GM23248 (cell line): ENCODE results near the gene GLG1.

Experiments
- EZH2 ChIP-seq: fragments of 200-600 bp; sonication (generic); IDR thresholded peaks from 2 replicates; pipeline ENCODE4 v1.6.1; 2018; ENCODE audit warnings: antibody characterized with exemption, mild to moderate bottlenecking; ENCODE audit not compliant: insufficient read depth, poor library complexity, severe bottlenecking
- EZH2phosphoT487 ChIP-seq: fragments of 200-600 bp; sonication (generic); IDR thresholded peaks from 2 replicates; pipeline ENCODE4 v1.6.1; 2018; ENCODE audit warnings: antibody characterized with exemption, moderate library complexity, mild to moderate bottlenecking, low read depth; ENCODE audit not compliant: insufficient read depth

DNA sequence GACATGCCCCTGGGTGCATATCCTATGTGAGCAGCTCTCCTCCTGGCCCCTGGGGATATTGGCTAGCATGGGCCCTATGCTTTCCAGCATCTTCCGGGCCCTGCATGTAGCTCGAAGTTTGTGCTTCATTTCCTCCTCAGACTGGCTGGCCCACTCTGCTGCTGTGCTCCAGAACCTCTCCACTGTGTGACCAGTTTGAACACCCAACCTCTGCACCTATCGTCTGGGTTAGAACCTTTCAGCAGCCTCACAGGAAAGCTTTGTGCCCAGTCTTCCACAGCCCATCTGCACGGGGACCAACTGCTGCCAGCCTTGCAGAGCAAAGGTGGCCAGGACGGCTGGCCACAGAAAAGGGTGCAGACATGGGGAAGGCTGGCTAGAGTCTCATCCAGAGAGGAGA, 175.4 kb downstream of the GLG1 start:
- no peak for TF ChIP-seq EZH2
- no peak for TF ChIP-seq EZH2phosphoT487
